ENCODE data around the gene TMEM121B.

DNA sequence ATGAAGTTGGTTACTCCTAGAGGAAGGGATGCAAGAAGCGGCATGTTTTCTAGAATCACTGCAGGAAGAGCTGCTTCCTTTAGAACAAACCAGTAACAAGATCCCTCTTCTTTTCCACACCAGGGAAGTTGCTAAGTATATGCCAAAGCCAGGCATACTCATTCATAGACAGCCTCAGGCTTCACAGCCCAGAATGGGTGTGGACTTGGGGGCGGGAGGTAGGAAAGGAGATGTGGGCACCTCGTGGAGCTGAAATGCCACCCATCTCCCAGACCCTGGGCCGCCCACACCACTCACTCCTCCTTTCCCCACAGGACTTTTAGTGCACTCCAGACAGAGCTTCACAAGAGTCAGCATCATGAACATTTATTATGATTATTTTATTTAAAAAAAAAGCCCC lies 16.0 kb upstream of the TMEM121B start:
- TF ChIP-seq, protein P1, sequence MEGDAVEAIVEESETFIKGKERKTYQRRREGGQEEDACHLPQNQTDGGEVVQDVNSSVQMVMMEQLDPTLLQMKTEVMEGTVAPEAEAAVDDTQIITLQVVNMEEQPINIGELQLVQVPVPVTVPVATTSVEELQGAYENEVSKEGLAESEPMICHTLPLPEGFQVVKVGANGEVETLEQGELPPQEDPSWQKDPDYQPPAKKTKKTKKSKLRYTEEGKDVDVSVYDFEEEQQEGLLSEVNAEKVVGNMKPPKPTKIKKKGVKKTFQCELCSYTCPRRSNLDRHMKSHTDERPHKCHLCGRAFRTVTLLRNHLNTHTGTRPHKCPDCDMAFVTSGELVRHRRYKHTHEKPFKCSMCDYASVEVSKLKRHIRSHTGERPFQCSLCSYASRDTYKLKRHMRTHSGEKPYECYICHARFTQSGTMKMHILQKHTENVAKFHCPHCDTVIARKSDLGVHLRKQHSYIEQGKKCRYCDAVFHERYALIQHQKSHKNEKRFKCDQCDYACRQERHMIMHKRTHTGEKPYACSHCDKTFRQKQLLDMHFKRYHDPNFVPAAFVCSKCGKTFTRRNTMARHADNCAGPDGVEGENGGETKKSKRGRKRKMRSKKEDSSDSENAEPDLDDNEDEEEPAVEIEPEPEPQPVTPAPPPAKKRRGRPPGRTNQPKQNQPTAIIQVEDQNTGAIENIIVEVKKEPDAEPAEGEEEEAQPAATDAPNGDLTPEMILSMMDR (conservative IDR thresholded peaks at IDR 0.05 in 1 of 2, IDR thresholded peaks at IDR 0.05 in 1 of 2; ENCODE audit: extremely low read depth in 1 of 2, insufficient read depth in 1 of 2, low read depth in 1 of 2, low read length in 2 of 2), result no peak
- no peak for TF ChIP-seq EZH2 (IDR thresholded peaks at IDR 0.05; ENCODE audit: borderline replicate concordance, low read length)
